Mononuclear cell (primary cell): ENCODE results near the gene OR11H7. TPM values are rescaled to one million over a fixed set of nuclear protein-coding genes. Genes with fewer than 3 reads are reported as not detected.
"Not testable (repeated sequence)": the region's sequence is repeated elsewhere in the genome, so short reads cannot be mapped to it uniquely, and the experiment has no call there.

Experiments
- H3K27me3 ChIP-seq: 2 replicates; pipeline ENCODE4 v1.6.0; 2011; ENCODE audit warnings: low read length, control low read depth; ENCODE audit not compliant: insufficient read depth
- H3K4me1 ChIP-seq: 2 replicates; pipeline ENCODE4 v1.5.1; 2011; ENCODE audit warnings: mild to moderate bottlenecking, low read length, control low read depth; ENCODE audit not compliant: insufficient read depth
- H3K4me3 ChIP-seq: 2 replicates; pipeline ENCODE4 v1.5.1; 2011; ENCODE audit warnings: mild to moderate bottlenecking, low read length, moderate library complexity
- H3K9me3 ChIP-seq: 2 replicates; pipeline ENCODE4 v1.5.1; 2011; ENCODE audit warnings: low read depth, mild to moderate bottlenecking, control low read depth, low read length
- total RNA-seq: library from RNA; depleted of rRNA; stranded (reverse); fragments of >200 nt; gene quantifications from one replicate; pipeline ENCODE4 v1.2.3, GENCODE V29; 2012

Gene OR11H7
- total RNA-seq, 1 donor = not detected

DNA sequence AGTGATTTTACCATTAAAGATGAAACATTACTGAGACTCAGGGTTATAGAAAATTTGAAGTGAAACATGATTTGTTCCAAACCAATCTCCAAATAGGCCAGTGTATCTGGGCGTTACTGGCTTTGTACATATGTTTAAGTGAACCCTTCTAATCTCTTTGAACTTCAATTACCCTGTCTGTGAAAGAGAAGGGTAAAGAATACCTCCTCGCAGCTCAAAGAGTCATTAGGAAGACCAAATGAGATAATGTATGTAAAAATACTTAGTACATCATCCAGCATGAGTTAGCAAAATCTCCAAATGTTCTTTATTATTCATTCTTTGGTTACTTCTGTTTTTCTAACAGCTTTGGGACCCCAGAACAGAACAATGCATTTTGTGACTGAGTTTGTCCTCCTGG, 5.4 kb upstream of the OR11H7 start, which contains the start of gene OR11H6:
OR11H6 (plus strand) TSS at position 301 of the 400 bp plus-strand sequence; CDS start at position 301, 0 bp downstream.
- no peak within 1 kb of the TSS for H3K4me3 ChIP-seq
- H3K27me3 ChIP-seq = peaks cover 3% of the 10 kb centered on the region
- H3K4me1 ChIP-seq = no peaks in the 10 kb centered on the region
- H3K9me3 ChIP-seq = no peaks in the 10 kb centered on the region

DNA sequence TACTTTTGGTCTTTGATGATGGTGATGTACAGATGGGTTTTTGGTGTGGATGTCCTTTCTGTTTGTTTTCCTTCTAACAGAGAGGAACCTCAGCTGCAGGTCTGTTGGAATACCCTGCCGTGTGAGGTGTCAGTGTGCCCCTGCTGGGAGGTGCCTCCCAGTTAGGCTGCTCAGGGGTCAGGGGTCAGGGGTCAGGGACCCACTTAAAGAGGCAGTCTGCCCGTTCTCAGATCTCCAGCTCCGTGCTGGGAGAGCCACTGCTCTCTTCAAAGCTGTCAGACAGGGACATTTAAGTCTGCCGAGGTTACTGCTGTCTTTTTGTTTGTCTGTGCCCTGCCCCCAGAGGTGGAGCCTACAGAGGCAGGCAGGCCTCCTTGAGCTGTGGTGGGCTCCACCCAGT, 6.6 kb downstream of the OR11H7 start:
- H3K4me1 ChIP-seq, H3K27me3 ChIP-seq, H3K9me3 ChIP-seq, H3K4me3 ChIP-seq: not testable (repeated sequence)

DNA sequence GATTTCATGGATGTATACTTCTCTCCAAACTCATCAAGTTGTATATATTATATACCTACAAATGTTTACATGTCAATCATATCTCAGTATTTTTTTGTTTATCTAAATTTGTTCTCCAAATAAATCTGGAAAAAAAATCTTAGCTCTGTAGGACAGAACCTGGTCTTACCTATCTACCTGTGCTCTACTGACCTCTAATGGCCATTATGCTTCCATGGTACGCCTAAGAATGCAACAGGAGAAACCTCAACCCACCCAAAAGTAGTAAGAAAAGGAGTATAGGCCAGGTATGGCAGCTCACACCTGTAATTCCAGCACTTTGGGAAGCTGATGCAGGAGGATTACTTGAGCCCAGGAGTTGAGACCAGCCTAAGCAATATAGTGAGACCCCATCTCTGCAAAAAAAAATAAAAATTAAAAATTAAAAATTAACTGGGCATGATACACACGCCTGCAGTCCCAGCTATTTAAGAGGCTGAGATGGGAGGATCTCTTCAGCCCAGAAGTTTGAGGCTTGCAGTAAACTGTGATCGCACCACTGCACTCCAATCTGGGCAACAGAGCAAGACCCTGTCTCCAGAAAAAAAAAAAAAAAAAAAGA, 19.0 kb downstream of the OR11H7 start:
- H3K27me3 ChIP-seq = no peaks in the 10 kb centered on the region
- H3K9me3 ChIP-seq = peaks cover 4% of the 10 kb centered on the region
- H3K4me3 ChIP-seq = no peak overlapping the region
- H3K4me1 ChIP-seq = no peaks in the 10 kb centered on the region

DNA sequence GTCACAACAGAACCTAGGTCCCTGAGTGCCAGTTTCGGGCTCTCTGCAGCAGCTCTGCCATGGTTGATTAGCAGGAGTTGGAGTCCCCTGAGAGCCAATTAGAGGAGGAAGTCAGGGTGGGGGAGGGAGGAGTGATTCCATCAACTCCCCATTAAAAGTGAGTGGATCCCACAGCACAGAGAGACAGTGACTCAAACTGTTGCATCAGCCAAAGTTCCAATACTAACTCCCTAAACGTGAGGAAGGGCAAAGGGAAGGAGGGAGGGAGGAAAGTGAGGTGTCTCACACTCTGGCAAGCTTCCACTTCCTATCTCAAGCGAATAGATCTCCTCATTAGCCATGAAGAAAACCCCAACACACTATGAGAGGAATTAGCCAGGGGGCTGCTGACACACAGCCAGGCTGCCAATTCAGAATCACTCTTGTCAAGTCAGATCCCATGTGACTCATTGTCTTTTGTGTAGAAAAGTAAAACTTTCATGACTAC, 33.9 kb downstream of the OR11H7 start:
- no peaks in the 10 kb centered on the region for H3K9me3 ChIP-seq
- no peaks in the 10 kb centered on the region for H3K27me3 ChIP-seq
- no peaks in the 10 kb centered on the region for H3K4me1 ChIP-seq
- H3K4me3 ChIP-seq = no peak overlapping the region

DNA sequence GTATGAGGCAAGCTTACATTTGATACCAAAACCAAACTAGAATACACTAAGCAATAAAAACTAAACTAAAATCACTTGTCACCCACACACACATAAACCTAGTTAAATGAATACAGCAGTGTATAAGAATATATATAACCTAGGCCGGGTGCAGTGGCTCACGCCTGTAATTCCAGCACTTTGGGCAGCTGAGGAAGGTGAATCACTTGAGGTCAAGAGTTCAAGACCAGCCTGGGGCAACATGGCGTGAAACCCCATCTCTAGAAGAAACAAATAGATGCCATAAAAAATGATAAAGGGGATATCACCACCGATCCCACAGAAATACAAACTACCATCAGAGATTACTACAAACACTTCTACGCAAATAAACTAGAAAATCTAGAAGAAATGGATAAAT, 35.6 kb downstream of the OR11H7 start:
- not testable (repeated sequence) for H3K4me3 ChIP-seq, H3K4me1 ChIP-seq, H3K9me3 ChIP-seq, H3K27me3 ChIP-seq

DNA sequence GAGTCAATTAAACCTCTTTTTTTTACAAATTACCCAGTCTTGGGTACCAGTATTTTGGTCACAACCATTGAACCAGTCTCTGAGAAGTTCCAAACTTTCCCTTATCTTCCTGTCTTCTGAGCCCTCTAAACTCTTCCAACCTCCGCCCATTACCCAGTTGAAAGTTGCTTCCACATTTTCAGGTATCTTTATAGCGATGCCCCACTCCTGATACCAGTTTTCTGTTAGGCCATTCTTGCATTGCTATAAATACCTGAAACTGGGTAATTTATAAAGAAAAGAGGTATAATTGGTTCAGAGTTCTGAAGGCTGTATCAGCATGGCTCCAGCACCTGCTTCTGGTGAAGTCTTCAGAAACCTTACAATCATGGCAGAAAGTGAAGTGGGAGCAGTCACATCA, 45.3 kb downstream of the OR11H7 start:
- H3K27me3 ChIP-seq = no peaks in the 10 kb centered on the region
- no peak overlapping the region for H3K4me3 ChIP-seq
- no peaks in the 10 kb centered on the region for H3K4me1 ChIP-seq
- peaks cover 6% of the 10 kb centered on the region for H3K9me3 ChIP-seq

DNA sequence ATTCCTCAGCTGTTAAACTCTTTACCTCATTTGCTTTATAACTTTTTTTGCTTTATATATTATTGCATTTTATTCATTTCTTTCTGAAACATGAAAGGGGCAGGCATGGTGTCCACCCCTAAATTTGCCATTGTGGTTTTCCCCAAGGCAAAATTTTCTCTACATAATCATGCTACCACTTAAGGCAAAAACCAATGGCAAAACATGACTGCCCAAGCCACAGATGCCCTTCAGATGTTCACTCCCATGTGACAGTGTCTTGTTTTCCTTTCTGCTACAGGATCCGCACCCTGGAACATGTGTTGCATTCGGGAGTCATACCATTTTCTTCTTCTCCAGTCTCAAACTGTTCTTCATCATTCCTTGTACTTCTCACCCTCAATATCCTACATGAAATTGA, 48.6 kb downstream of the OR11H7 start:
- peaks cover 6% of the 10 kb centered on the region for H3K9me3 ChIP-seq
- no peaks in the 10 kb centered on the region for H3K4me1 ChIP-seq
- no peak overlapping the region for H3K4me3 ChIP-seq
- H3K27me3 ChIP-seq = no peaks in the 10 kb centered on the region

DNA sequence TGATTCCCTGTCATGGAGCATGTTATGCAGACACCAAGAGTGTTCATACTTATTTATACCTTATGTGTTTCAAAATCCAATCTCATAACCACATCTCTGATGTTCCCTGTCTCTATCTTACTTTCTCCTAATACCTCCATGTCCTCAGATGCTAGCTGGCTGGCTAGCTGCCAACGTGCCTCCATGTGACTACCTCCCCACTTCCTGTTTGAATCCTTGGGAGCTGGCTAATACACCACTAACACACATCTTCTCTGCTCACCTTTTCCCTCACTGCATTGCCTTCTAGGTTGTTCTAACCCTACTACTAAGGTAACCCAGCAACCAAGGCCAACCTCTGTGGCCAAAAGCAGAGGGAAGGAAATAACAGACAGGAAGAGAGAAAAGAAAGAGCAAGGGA, 49.6 kb downstream of the OR11H7 start:
- H3K27me3 ChIP-seq = no peaks in the 10 kb centered on the region
- peaks cover 6% of the 10 kb centered on the region for H3K9me3 ChIP-seq
- no peaks in the 10 kb centered on the region for H3K4me1 ChIP-seq
- no peak overlapping the region for H3K4me3 ChIP-seq

DNA sequence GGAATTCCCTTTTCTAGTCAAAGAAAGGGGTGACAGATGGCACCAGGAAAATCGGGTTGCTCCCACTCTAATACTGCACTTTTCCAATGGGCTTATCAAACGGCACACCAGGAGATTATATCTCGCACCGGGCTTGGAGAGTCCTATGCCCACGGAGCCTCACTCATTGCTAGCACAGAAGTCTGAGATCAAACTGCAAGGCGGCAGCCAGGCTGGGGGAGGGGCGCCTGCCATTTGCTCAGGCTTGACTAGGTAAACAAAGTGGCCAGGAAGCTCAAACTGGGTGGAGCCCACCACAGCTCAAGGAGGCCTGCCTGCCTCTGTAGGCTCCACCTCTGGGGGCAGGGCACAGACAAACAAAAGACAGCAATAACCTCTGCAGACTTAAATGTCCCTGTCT, 51.5 kb downstream of the OR11H7 start:
- not testable (repeated sequence) for H3K4me3 ChIP-seq, H3K4me1 ChIP-seq, H3K27me3 ChIP-seq, H3K9me3 ChIP-seq

Other genes with a start within 250 kb of the OR11H7 start
- gene OR4Q2, start 226.8 kb upstream of the OR11H7 start, total RNA-seq = not detected
- gene OR4K14, start 209.7 kb upstream of the OR11H7 start, total RNA-seq = not detected
- not detected for gene OR4K13, start 192.9 kb upstream of the OR11H7 start, total RNA-seq
- not detected for gene OR4L1, start 168.9 kb upstream of the OR11H7 start, total RNA-seq
- gene OR4K17, start 118.2 kb upstream of the OR11H7 start, total RNA-seq = not detected
- not detected for gene OR4N5, start 90.2 kb upstream of the OR11H7 start, total RNA-seq
- gene OR11G2, start 38.1 kb upstream of the OR11H7 start, total RNA-seq = under 0.01 TPM
- not detected for gene OR11H6, start 5.3 kb upstream of the OR11H7 start, total RNA-seq
- gene OR11H4, start 10.3 kb downstream of the OR11H7 start, total RNA-seq = not detected
- 7.0 TPM for gene TTC5, start 77.0 kb downstream of the OR11H7 start, total RNA-seq
- 39.7 TPM for gene CCNB1IP1, start 104.3 kb downstream of the OR11H7 start, total RNA-seq
- gene PARP2, start 114.7 kb downstream of the OR11H7 start, total RNA-seq = 6.0 TPM
- 17.3 TPM for gene TEP1, start 184.5 kb downstream of the OR11H7 start, total RNA-seq
- 0.10 TPM for gene KLHL33, start 207.2 kb downstream of the OR11H7 start, total RNA-seq
- gene OSGEP, start 225.8 kb downstream of the OR11H7 start, total RNA-seq = 22.4 TPM
- gene APEX1, start 226.2 kb downstream of the OR11H7 start, total RNA-seq = 42.5 TPM
- gene PIP4P1, start 232.5 kb downstream of the OR11H7 start, total RNA-seq = 50.7 TPM
- gene PNP, start 240.4 kb downstream of the OR11H7 start, total RNA-seq = 144 TPM